Hepatocyte (in vitro differentiated cells): ENCODE data around the gene ABTB1. TPM values are rescaled to one million over a fixed set of nuclear protein-coding genes. Genes with fewer than 3 reads are reported as not detected.

Experiments
- DNase-seq: peaks from one replicate; pipeline ENCODE4 v3.0.0-alpha.2; 2016; ENCODE audit warnings: low spot score
- H2AFZ ChIP-seq: fragments of 200-600 bp; sonication (generic); 2 replicates; pipeline ENCODE4 v1.6.0; 2016; ENCODE audit warnings: antibody characterized with exemption, mild to moderate bottlenecking
- H3K27ac ChIP-seq: fragments of 200-600 bp; sonication (generic); 2 replicates; pipeline ENCODE4 v1.5.1; 2016; ENCODE audit warnings: mild to moderate bottlenecking
- H3K27me3 ChIP-seq: fragments of 200-600 bp; sonication (generic); 2 replicates; pipeline ENCODE4 v1.6.1; 2016
- H3K36me3 ChIP-seq: fragments of 200-600 bp; sonication (generic); replicated peaks from 2 replicates; pipeline ENCODE4 v1.5.1; 2016; ENCODE audit warnings: low read depth; ENCODE audit not compliant: insufficient read depth
- H3K4me1 ChIP-seq: fragments of 200-600 bp; sonication (generic); 2 replicates; pipeline ENCODE4 v1.5.1; 2016; ENCODE audit warnings: mild to moderate bottlenecking, moderate library complexity; ENCODE audit not compliant: insufficient read depth
- H3K4me2 ChIP-seq: fragments of 200-600 bp; sonication (generic); 2 replicates; pipeline ENCODE4 v1.6.0; 2016
- H3K4me3 ChIP-seq: fragments of 200-600 bp; sonication (generic); 2 replicates; pipeline ENCODE4 v1.5.1; 2016; ENCODE audit warnings: mild to moderate bottlenecking
- H3K79me2 ChIP-seq: fragments of 200-600 bp; sonication (generic); 2 replicates; pipeline ENCODE4 v1.6.0; 2017; ENCODE audit warnings: mild to moderate bottlenecking
- H3K9me2 ChIP-seq: fragments of 200-600 bp; sonication (generic); replicated peaks from 2 replicates; pipeline ENCODE4 v1.6.0; 2017; ENCODE audit warnings: mild to moderate bottlenecking; ENCODE audit not compliant: insufficient read depth
- H3K9me3 ChIP-seq: fragments of 200-600 bp; sonication (generic); 2 replicates; pipeline ENCODE4 v1.5.1; 2016; ENCODE audit warnings: low read depth, mild to moderate bottlenecking
- H4K20me1 ChIP-seq: fragments of 200-600 bp; sonication (generic); 2 replicates; pipeline ENCODE4 v1.6.0; 2016; ENCODE audit warnings: mild to moderate bottlenecking; ENCODE audit not compliant: insufficient read depth, poor library complexity, severe bottlenecking
- CTCF ChIP-seq: fragments of 200-600 bp; sonication (generic); IDR thresholded peaks from 2 replicates; pipeline ENCODE4 v1.5.1; 2016; ENCODE audit warnings: antibody characterized with exemption, mild to moderate bottlenecking; ENCODE audit not compliant: poor library complexity
- EZH2 ChIP-seq: fragments of 200-600 bp; sonication (generic); IDR thresholded peaks from 2 replicates; pipeline ENCODE4 v1.6.1; 2016; ENCODE audit warnings: antibody characterized with exemption, mild to moderate bottlenecking, borderline replicate concordance
- EZH2phosphoT487 ChIP-seq: fragments of 200-600 bp; sonication (generic); IDR thresholded peaks from one replicate; pipeline ENCODE4 v1.6.1; 2018; ENCODE audit warnings: antibody characterized with exemption, mild to moderate bottlenecking, low read depth, moderate library complexity; ENCODE audit not compliant: unreplicated experiment, severe bottlenecking
- WGBS: methylation state at CpG from one replicate; pipeline ENCODE4 v1.1.6; 2016; ENCODE audit warnings: low lambda C conversion rate; ENCODE audit errors: missing lambda C conversion rate; 5-methylcytosine and 5-hydroxymethylcytosine counted together
- polyA plus RNA-seq: library from polyadenylated mRNA; unstranded; fragments of >200 nt; fragmentation: Nextera tagmentation; extraction: Ambion mirVana; gene quantifications from 2 replicates; pipeline ENCODE4 v1.2.1, GENCODE V29; 2016
- total RNA-seq: library from RNA; depleted of rRNA; stranded (reverse); fragments of >200 nt; gene quantifications from 2 replicates; pipeline ENCODE4 v1.2.3, GENCODE V29; 2014

The ABTB1 gene
- total and polyA plus RNA-seq, 2 experiments from 2014 or later = 4.7 to 13.8 TPM

- Histone ChIP-seq H4K20me1 (no peaks in the 10 kb centered on the region), H3K4me2 (no peak overlapping the region), H3K36me3 (no peaks in the 10 kb centered on the region), H2AFZ (no peak overlapping the region), H3K27ac (no peak overlapping the region), H3K4me3 (no peak overlapping the region), H3K9me3 (no peaks in the 10 kb centered on the region), H3K9me2 (no peaks in the 10 kb centered on the region), H3K4me1 (no peaks in the 10 kb centered on the region), H3K79me2 (no peaks in the 10 kb centered on the region), H3K27me3 (no peaks in the 10 kb centered on the region)
- TF ChIP-seq EZH2 (no peak), CTCF (no peak), EZH2phosphoT487 (no peak)
- no peak for DNase-seq
- 67% methylated on average over 3 of the region's 3 CpGs for WGBS
Observed at GRCh38 chr3:127637546-127637945, 35.2 kb upstream of the ABTB1 start.

- no peak for DNase-seq
- no peak for TF ChIP-seq EZH2
- TF ChIP-seq CTCF = no peak
- TF ChIP-seq EZH2phosphoT487 = no peak
- Histone ChIP-seq H3K4me1 (no peaks in the 10 kb centered on the region), H3K36me3 (no peaks in the 10 kb centered on the region), H3K4me2 (no peak overlapping the region), H2AFZ (no peak overlapping the region), H3K4me3 (no peak overlapping the region), H3K79me2 (no peaks in the 10 kb centered on the region), H4K20me1 (no peaks in the 10 kb centered on the region), H3K9me3 (no peaks in the 10 kb centered on the region), H3K27ac (no peak overlapping the region), H3K9me2 (no peaks in the 10 kb centered on the region), H3K27me3 (no peaks in the 10 kb centered on the region)
Observed at GRCh38 chr3:127637971-127638370, 34.8 kb upstream of the ABTB1 start.

GRCh38 chr3:127639173-127640041, 33.3 kb upstream of the ABTB1 start:
- H3K27ac ChIP-seq = no peak overlapping the region
- TF ChIP-seq EZH2 (no peak), EZH2phosphoT487 (no peak), CTCF (no peak)
- no peaks in the 10 kb centered on the region for H3K9me3 ChIP-seq
- no peak for DNase-seq
- H3K4me1 ChIP-seq = no peaks in the 10 kb centered on the region
- H3K4me3 ChIP-seq = no peak overlapping the region
- no peaks in the 10 kb centered on the region for H3K9me2 ChIP-seq
- H3K36me3 ChIP-seq = no peaks in the 10 kb centered on the region
- WGBS = 94% methylated on average over 5 of the region's 5 CpGs
- no peak overlapping the region for H2AFZ ChIP-seq
- H4K20me1 ChIP-seq = no peaks in the 10 kb centered on the region
- no peak overlapping the region for H3K4me2 ChIP-seq
- H3K79me2 ChIP-seq = no peaks in the 10 kb centered on the region
- H3K27me3 ChIP-seq = no peaks in the 10 kb centered on the region

- Histone ChIP-seq H3K4me3 (no peak overlapping the region), H3K9me3 (no peaks in the 10 kb centered on the region), H3K36me3 (no peaks in the 10 kb centered on the region), H3K79me2 (no peaks in the 10 kb centered on the region), H3K4me2 (no peak overlapping the region), H3K27me3 (no peaks in the 10 kb centered on the region), H3K4me1 (no peaks in the 10 kb centered on the region), H3K27ac (no peak overlapping the region), H2AFZ (no peak overlapping the region), H3K9me2 (no peaks in the 10 kb centered on the region), H4K20me1 (no peaks in the 10 kb centered on the region)
- TF ChIP-seq CTCF = no peak
- no peak for TF ChIP-seq EZH2phosphoT487
- no peak for TF ChIP-seq EZH2
- WGBS = 91% methylated on average over 3 of the region's 3 CpGs
- no peak for DNase-seq
Observed at GRCh38 chr3:127640042-127640355, 32.8 kb upstream of the ABTB1 start.
